Liver (tissue), 3 donors: ENCODE measurements around the gene DNAJC5G.

Source experiments
- ATF3 ChIP-seq: IDR thresholded peaks from 2 replicates; pipeline ENCODE4 v1.6.1; 2016; ENCODE audit warnings: antibody characterized with exemption
- CTCF ChIP-seq: fragments of 150-350 bp; IDR thresholded peaks from 2 replicates; pipeline ENCODE4 v1.5.1; 2017; ENCODE audit warnings: improper control_type of control experiment, low read depth, low read length; ENCODE audit not compliant: missing input control
- GABPA ChIP-seq, 2 donors: IDR thresholded peaks in 1 of 2; conservative IDR thresholded peaks in 1 of 2; 2 replicates each; pipeline ENCODE4 v1.6.1; 2016; ENCODE audit warnings: antibody characterized with exemption in 2 of 2, mild to moderate bottlenecking in 1 of 2, moderate library complexity in 1 of 2
- JUND ChIP-seq, 2 donors: IDR thresholded peaks; 2 replicates each; pipeline ENCODE4 v1.6.1; 2016; ENCODE audit warnings: antibody characterized with exemption in 2 of 2
- MAX ChIP-seq: IDR thresholded peaks from 2 replicates; pipeline ENCODE4 v1.6.1; 2016; ENCODE audit warnings: antibody characterized with exemption
- RAD21 ChIP-seq, 2 donors: IDR thresholded peaks; 2 replicates each; pipeline ENCODE4 v1.6.1; 2016; ENCODE audit warnings: antibody characterized with exemption in 2 of 2, mild to moderate bottlenecking in 2 of 2
- REST ChIP-seq: IDR thresholded peaks from 2 replicates; pipeline ENCODE4 v1.6.1; 2016; ENCODE audit warnings: antibody characterized with exemption, mild to moderate bottlenecking
- SP1 ChIP-seq: IDR thresholded peaks from 2 replicates; pipeline ENCODE4 v1.6.1; 2018; ENCODE audit warnings: antibody characterized with exemption, mild to moderate bottlenecking
- TAF1 ChIP-seq: conservative IDR thresholded peaks from 2 replicates; pipeline ENCODE4 v1.6.1; 2016; ENCODE audit warnings: antibody characterized with exemption, mild to moderate bottlenecking
- donor health status: healthy.
- donor health status: healthy.

GRCh38 chr2:27243391-27244130, 31.7 kb upstream of the DNAJC5G start:
- TF ChIP-seq CTCF: no peak
- no peak for TF ChIP-seq SP1
- no peak for TF ChIP-seq REST
- no peak for TF ChIP-seq GABPA (IDR thresholded peaks at IDR 0.05 in 1 of 2, conservative IDR thresholded peaks at IDR 0.05 in 1 of 2)
- no peak for TF ChIP-seq MAX
- TF ChIP-seq RAD21 (IDR thresholded peaks at IDR 0.05): no peak
- TF ChIP-seq JUND (IDR thresholded peaks at IDR 0.05): no peak
- TF ChIP-seq TAF1: no peak
- no peak for TF ChIP-seq ATF3
